ENCODE data around the gene TMEM132E. TPM values are rescaled to one million over a fixed set of nuclear protein-coding genes. Genes with fewer than 3 reads are reported as not detected.

Gene TMEM132E
- polyA plus RNA-seq, 6 donors from 2014 or later, result 0.05 TPM; not detected in 5

- Mint-ChIP-seq H3K9me3 (peaks cover 0 to 6% (median 0%) of the 10 kb centered on the region in 7 donors), H3K27me3 (peaks cover 36 to 86% (median 70%) of the 10 kb centered on the region in 3 donors), H3K4me1 (no peaks in the 10 kb centered on the region), H3K27ac (no peak overlapping the region), H3K4me3 (peak overlapping the region in 1 of 8 donors; percentile 64), H3K36me3 (no peaks in the 10 kb centered on the region)
- no peak for ATAC-seq (ENCODE audit: low read depth in 2 of 2)
- no peak for DNase-seq
Observed at GRCh38 chr17:34616148-34616547, 36.8 kb downstream of the TMEM132E start.

DNA sequence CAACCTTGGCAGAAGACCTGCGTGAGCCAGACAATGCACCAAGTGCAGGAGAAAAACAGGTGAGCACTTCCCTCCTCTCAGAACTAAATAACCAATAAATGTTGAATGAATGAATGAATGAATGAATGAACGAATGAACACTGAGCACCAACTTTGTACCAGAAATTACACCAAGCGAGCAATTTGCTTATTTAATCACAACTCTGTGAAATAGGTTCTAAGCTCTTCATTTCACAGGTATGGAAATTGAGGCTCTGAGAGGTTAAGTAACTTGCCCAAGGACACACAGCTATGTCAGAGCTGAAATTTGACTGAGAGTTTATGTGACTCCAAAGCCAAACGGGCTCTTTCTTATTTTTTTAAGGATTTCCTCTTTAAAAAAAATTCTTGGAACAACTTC, 38.0 kb downstream of the TMEM132E start:
- ATAC-seq (ENCODE audit: low read depth in 2 of 2) (no peak), DNase-seq (no peak)
- H3K36me3 Mint-ChIP-seq, result no peaks in the 10 kb centered on the region
- no peak overlapping the region for H3K27ac Mint-ChIP-seq
- peaks cover 0 to 6% (median 0%) of the 10 kb centered on the region in 7 donors for H3K9me3 Mint-ChIP-seq
- H3K4me1 Mint-ChIP-seq, result no peaks in the 10 kb centered on the region
- no peak overlapping the region for H3K4me3 Mint-ChIP-seq
- H3K27me3 Mint-ChIP-seq, result peaks cover 37 to 85% (median 76%) of the 10 kb centered on the region in 3 donors

DNA sequence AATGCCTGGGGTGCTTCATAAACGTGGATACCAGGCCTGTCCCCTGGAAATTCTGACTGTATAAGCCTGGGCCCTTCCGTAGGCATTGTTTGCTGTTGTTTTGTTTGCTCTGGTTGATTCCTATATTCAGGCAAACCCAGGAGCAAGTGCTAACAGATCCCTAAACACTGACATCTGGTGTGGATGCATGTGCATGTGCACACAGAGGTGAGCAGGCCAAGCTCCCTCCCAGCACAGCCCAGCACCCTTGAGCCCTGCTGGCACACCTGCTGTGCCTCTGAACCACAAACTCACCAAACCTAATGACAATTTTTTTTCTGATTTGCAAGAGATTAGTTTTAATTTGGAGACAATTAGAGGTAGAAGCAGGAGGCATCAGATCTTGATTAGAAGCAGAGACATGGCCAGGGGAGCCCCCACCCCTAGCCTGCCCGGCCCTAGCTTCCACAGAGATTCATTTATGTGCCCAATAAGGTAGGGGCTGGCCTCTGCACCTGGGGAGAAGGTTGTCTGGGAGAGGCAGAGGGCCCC, 40.4 kb downstream of the TMEM132E start:
- H3K27me3 Mint-ChIP-seq, result peaks cover 55 to 87% (median 78%) of the 10 kb centered on the region in 3 donors
- no peak overlapping the region for H3K27ac Mint-ChIP-seq
- DNase-seq, result no peak
- ATAC-seq (ENCODE audit: low read depth in 2 of 2), result no peak
- H3K4me1 Mint-ChIP-seq, result no peaks in the 10 kb centered on the region
- no peaks in the 10 kb centered on the region for H3K36me3 Mint-ChIP-seq
- H3K9me3 Mint-ChIP-seq, result peaks cover 0 to 6% (median 5%) of the 10 kb centered on the region in 7 donors
- no peak overlapping the region for H3K4me3 Mint-ChIP-seq

DNA sequence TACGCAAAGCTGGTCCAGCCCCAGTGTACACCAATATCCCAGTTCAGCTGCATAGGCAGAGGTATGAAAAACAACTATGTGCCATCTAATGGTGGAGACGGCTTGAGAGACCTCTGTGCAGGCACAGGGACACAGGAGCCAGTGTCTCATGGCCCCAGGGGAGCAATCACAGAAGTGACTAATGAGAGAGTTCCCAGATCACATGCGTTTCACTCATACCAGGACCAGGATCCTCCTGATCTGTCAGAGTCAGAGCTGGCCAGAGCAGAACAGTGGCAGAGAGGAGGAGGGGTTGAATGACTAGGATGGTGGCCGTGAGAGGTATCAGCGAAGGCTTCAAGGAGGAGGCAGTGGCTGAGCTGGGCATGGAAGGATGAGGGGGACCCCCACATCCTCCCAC, 41.1 kb downstream of the TMEM132E start:
- DNase-seq (no peak), ATAC-seq (ENCODE audit: low read depth in 2 of 2) (no peak)
- Mint-ChIP-seq H3K4me3 (no peak overlapping the region), H3K4me1 (peaks cover 0 to 2% (median 0%) of the 10 kb centered on the region in 3 donors), H3K27ac (no peak overlapping the region), H3K9me3 (peaks cover 0 to 6% (median 5%) of the 10 kb centered on the region in 7 donors), H3K27me3 (peaks cover 57 to 87% (median 78%) of the 10 kb centered on the region in 3 donors), H3K36me3 (no peaks in the 10 kb centered on the region)

- ATAC-seq (ENCODE audit: low read depth in 2 of 2) (no peak), DNase-seq (no peak)
- no peak overlapping the region for H3K27ac Mint-ChIP-seq
- H3K4me3 Mint-ChIP-seq, result no peak overlapping the region
- H3K36me3 Mint-ChIP-seq, result no peaks in the 10 kb centered on the region
- peaks cover 0 to 3% (median 0%) of the 10 kb centered on the region in 3 donors for H3K4me1 Mint-ChIP-seq
- H3K27me3 Mint-ChIP-seq, result peaks cover 67 to 79% (median 74%) of the 10 kb centered on the region in 3 donors
- peaks cover 0 to 6% (median 5%) of the 10 kb centered on the region in 7 donors for H3K9me3 Mint-ChIP-seq
Observed at GRCh38 chr17:34622862-34623623, 43.7 kb downstream of the TMEM132E start.

DNA sequence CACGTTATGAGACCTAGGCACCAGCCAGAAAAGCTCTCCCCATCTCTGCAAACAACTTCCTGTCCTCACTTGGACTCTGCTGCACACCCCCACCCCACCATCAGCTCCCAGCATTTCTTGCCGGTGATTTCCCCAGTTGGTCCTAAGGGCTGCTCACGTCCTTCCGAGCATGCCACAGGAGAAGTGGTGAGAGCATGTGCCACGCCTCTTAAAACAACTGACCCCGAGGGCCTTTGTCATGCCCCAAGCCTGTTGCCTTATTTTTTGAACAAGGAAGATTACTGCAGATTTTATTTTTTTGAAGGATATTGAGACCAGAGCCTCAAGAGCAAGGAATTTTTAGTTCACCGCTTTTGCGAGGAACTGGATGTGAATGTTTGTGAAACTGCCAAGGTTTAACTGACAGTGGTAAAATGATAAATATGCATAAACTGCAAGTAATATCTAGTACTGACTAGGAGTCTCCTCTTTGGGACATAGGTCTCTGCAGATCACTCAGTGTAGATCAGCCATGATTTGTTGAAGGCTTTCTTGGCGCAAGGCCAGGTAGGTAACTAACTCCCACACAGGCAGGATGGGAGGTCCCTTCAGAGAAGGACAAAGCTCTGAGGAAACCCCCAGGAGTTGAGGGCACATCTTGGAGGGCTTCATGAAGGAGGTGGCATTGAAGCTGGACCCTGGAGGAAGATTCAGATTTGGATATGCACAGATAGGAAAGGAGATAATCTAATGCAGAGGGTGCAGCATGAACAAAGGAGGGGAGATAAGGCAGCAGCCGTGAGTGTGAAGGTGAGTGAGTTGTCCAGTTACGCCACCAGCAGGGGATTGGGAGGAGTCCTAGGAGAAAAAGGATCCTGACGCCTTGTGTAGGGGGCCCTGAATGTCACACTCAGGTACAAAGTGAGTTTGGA, 44.7 kb downstream of the TMEM132E start:
- Mint-ChIP-seq H3K36me3 (no peaks in the 10 kb centered on the region), H3K9me3 (peaks cover 0 to 5% (median 4%) of the 10 kb centered on the region in 7 donors), H3K27ac (peak overlapping the region in 1 of 6 donors; percentile 7), H3K4me1 (peaks cover 0 to 3% (median 0%) of the 10 kb centered on the region in 3 donors), H3K4me3 (peak overlapping the region in 1 of 8 donors; percentile 18), H3K27me3 (peaks cover 68 to 83% (median 80%) of the 10 kb centered on the region in 3 donors)
- no peak for DNase-seq
- no peak for ATAC-seq (ENCODE audit: low read depth in 2 of 2)

DNA sequence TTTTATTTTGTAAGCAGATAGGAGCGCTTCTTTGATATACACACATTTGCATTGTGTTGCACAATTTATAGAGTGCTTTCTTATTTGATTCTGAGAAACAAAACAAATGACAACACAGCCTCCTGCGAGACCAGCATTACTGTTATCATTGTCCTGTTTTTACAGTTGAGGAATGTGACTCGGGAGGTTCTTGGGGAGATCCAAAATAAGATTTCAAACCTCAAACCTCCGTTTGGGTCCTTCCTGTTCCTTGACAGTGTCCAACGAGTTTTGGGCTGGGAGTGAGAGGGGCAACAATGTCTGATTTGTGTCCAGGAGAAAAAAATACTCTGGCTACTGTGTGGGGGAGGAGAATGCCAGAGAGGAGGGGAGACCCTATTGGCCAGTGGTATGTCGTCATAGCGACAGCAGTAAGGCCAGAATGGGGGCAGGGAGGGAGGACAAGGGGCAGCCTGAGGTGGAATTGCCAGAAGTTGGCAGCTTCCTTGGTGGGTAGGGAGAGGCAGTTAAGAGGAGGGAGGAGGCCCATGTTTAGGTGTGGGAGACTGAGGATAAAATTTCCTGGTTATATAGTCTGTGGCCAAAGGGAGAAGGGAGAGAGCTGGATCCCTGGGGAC, 45.5 kb downstream of the TMEM132E start:
- Mint-ChIP-seq H3K4me1 (peaks cover 0 to 3% (median 0%) of the 10 kb centered on the region in 3 donors), H3K27me3 (peaks cover 66 to 81% (median 81%) of the 10 kb centered on the region in 3 donors), H3K9me3 (peaks cover 0 to 5% (median 0%) of the 10 kb centered on the region in 7 donors), H3K36me3 (no peaks in the 10 kb centered on the region), H3K4me3 (peak overlapping the region in 1 of 8 donors; percentile 82), H3K27ac (no peak overlapping the region)
- DNase-seq (no peak), ATAC-seq (ENCODE audit: low read depth in 2 of 2) (no peak)

GRCh38 chr17:34626121-34626681, 46.8 kb downstream of the TMEM132E start:
- DNase-seq (no peak), ATAC-seq (ENCODE audit: low read depth in 2 of 2) (no peak)
- Mint-ChIP-seq H3K4me1 (peaks cover 0 to 3% (median 0%) of the 10 kb centered on the region in 3 donors), H3K36me3 (no peaks in the 10 kb centered on the region), H3K4me3 (no peak overlapping the region), H3K27ac (no peak overlapping the region), H3K27me3 (peaks cover 64 to 83% (median 81%) of the 10 kb centered on the region in 3 donors), H3K9me3 (peaks cover 0 to 5% (median 0%) of the 10 kb centered on the region in 7 donors)

GRCh38 chr17:34628879-34629278, 49.5 kb downstream of the TMEM132E start:
- peaks cover 0 to 3% (median 0%) of the 10 kb centered on the region in 3 donors for H3K4me1 Mint-ChIP-seq
- ATAC-seq (ENCODE audit: low read depth in 2 of 2), result no peak
- peaks cover 65 to 83% (median 83%) of the 10 kb centered on the region in 3 donors for H3K27me3 Mint-ChIP-seq
- no peaks in the 10 kb centered on the region for H3K36me3 Mint-ChIP-seq
- no peak overlapping the region for H3K27ac Mint-ChIP-seq
- H3K9me3 Mint-ChIP-seq, result peaks cover 0 to 4% (median 0%) of the 10 kb centered on the region in 7 donors
- no peak overlapping the region for H3K4me3 Mint-ChIP-seq
- DNase-seq, result no peak

DNA sequence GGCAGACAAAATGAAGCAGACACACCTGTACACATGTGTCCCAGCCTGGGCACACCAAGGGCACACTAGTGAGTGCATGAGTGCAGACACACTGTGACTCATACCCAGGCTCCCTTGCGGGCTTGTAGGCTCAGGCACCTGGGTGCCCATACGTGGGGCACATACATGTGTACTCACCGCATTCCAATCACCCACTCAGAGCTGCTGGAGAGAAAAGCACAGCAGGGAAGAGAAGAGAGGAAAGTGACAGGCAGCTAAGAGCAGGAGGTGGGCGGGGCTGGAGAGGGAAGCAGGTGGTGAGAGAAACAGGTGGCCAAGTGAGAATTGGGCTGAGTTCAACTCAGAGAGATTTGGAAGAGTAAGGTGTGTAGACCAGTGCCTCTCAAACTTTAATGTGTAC, 54.0 kb downstream of the TMEM132E start:
- ATAC-seq (ENCODE audit: low read depth in 2 of 2) (no peak), DNase-seq (no peak)
- H3K4me3 Mint-ChIP-seq, result no peak overlapping the region
- no peaks in the 10 kb centered on the region for H3K4me1 Mint-ChIP-seq
- no peaks in the 10 kb centered on the region for H3K36me3 Mint-ChIP-seq
- H3K27ac Mint-ChIP-seq, result no peak overlapping the region
- H3K9me3 Mint-ChIP-seq, result no peaks in the 10 kb centered on the region
- H3K27me3 Mint-ChIP-seq, result peaks cover 41 to 88% (median 79%) of the 10 kb centered on the region in 3 donors

GRCh38 chr17:34633760-34634159, 54.4 kb downstream of the TMEM132E start:
- no peak for DNase-seq
- H3K4me1 Mint-ChIP-seq, result no peaks in the 10 kb centered on the region
- H3K9me3 Mint-ChIP-seq, result no peaks in the 10 kb centered on the region
- H3K27ac Mint-ChIP-seq, result no peak overlapping the region
- no peak for ATAC-seq (ENCODE audit: low read depth in 2 of 2)
- H3K27me3 Mint-ChIP-seq, result peaks cover 40 to 88% (median 76%) of the 10 kb centered on the region in 3 donors
- H3K4me3 Mint-ChIP-seq, result no peak overlapping the region
- H3K36me3 Mint-ChIP-seq, result no peaks in the 10 kb centered on the region

DNA sequence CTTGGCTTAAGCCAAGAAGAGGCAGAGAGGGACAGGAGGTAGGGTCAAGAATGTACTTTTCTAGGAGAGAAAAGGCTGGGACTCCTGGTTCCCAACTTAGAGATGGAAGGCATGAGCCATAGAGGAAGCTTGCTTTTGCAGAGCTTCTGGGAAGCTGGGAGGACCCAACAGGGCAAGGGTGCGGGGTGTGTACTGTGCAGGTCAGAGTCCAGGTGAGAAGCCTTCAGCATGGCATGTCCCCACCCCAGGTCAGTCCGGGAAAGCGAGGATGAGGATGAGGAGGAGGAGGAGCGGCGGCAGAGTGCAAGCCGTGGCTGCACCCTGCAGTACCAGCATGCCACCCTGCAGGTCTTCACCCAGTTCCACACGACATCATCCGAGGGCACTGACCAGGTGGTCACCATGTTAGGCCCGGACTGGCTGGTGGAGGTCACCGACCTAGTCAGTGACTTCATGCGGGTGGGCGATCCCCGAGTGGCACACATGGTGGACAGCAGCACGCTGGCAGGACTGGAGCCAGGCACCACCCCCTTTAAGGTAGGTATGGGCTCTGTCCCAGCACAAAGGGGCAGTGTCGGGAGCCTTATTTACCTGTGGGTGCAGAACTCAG, 55.3 kb downstream of the TMEM132E start:
- Mint-ChIP-seq H3K36me3 (no peaks in the 10 kb centered on the region), H3K4me3 (no peak overlapping the region), H3K4me1 (no peaks in the 10 kb centered on the region), H3K27me3 (peaks cover 33 to 89% (median 75%) of the 10 kb centered on the region in 3 donors), H3K27ac (no peak overlapping the region), H3K9me3 (no peaks in the 10 kb centered on the region)
- DNase-seq, result no peak
- no peak for ATAC-seq (ENCODE audit: low read depth in 2 of 2)
